DND-41 (cell line): ENCODE data around the gene TCERG1L.

Experiments used
- EZH2 ChIP-seq: IDR thresholded peaks from 3 replicates; pipeline ENCODE4 v1.6.1; 2012; ENCODE audit warnings: borderline replicate concordance, low read depth, mild to moderate bottlenecking, moderate library complexity, low read length, inconsistent platforms; ENCODE audit not compliant: severe bottlenecking
- TF ChIP-seq, protein P1 (sequence below): IDR thresholded peaks from 2 replicates; pipeline ENCODE4 v1.5.1; 2012; ENCODE audit warnings: borderline replicate concordance, low read length, moderate library complexity, mild to moderate bottlenecking; ENCODE audit not compliant: poor library complexity, severe bottlenecking; ENCODE audit errors: extremely low read depth

DNA sequence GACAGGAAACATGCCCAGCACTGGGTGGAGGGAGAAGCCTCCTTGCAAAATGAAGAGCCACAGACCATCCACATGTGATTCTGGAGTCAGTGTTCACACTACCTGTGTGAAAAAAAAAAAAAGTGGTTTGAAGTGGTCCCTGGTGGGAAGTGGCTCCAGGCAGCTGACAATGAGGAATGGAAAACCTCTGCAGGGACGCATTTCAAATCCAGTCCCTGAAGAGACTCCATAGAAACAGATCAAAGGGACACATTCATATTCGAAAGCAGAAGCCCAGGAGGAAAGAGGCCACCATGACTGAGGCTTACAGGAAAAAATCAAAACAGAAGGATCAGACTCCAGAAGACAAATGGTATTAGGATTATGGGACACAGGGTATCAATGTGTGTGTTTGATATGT is 11.5 kb upstream of the TCERG1L start:
- no peak for TF ChIP-seq EZH2
- TF ChIP-seq, protein P1, sequence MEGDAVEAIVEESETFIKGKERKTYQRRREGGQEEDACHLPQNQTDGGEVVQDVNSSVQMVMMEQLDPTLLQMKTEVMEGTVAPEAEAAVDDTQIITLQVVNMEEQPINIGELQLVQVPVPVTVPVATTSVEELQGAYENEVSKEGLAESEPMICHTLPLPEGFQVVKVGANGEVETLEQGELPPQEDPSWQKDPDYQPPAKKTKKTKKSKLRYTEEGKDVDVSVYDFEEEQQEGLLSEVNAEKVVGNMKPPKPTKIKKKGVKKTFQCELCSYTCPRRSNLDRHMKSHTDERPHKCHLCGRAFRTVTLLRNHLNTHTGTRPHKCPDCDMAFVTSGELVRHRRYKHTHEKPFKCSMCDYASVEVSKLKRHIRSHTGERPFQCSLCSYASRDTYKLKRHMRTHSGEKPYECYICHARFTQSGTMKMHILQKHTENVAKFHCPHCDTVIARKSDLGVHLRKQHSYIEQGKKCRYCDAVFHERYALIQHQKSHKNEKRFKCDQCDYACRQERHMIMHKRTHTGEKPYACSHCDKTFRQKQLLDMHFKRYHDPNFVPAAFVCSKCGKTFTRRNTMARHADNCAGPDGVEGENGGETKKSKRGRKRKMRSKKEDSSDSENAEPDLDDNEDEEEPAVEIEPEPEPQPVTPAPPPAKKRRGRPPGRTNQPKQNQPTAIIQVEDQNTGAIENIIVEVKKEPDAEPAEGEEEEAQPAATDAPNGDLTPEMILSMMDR: no peak
